Measurements from ENCODE around the gene RYR1.
"Not testable (repeated sequence)": the region's sequence is repeated elsewhere in the genome, so short reads cannot be mapped to it uniquely, and the experiment has no call there.

Gene RYR1

DNA sequence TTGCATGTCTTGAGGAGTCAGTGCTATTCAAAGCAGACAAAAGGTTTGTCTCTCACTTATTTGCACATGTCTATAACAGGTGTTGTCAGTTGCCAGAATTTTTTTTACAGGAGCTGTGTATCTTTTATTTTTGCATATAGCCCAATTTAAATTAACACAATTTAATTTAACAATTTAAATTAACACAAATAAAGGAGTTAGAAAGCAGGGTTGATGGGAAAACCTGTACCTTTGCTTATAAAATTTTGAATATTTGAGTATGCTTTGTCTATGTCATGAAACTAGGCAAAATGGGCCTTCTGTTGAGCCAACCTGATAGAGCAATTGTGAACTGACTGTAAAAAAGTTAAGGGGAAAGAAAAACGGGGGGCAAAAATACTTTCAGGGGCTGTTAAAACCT is 106.3 kb downstream of the RYR1 start:
- Histone ChIP-seq H3K4me3 (ENCODE audit: low read depth, low read length) (no peak overlapping the region), H3K4me1 (ENCODE audit: control insufficient read depth, insufficient read depth, low read length) (peaks cover 5% of the 10 kb centered on the region), H3K9me3 (ENCODE audit: control insufficient read depth, insufficient read depth, low read length) (peaks cover 4% of the 10 kb centered on the region), H3K27me3 (ENCODE audit: control insufficient read depth, insufficient read depth, low read length) (no peaks in the 10 kb centered on the region), H3K36me3 (ENCODE audit: control insufficient read depth, insufficient read depth, low read length) (peaks cover 13% of the 10 kb centered on the region), H3K9ac (ENCODE audit: low read depth, low read length) (no peak overlapping the region)

DNA sequence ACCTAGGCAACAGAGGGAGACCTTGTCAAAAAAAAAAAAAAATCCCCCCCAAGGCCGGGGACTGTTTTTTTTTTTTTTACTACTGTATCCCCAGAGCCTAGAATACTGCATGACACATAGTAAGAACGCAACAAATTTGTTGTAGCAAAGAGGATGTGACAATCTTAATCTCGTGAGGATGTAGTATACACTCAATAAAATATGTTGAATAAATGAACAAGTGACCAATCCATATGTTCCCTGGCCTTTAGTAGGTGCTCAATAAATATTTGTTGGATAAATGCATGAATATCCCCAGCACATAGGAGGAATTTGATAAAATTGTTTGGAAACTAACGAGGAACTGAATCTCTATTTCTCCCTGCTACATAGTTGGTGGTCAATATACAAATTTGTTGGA is 108.5 kb downstream of the RYR1 start:
- H3K4me3 ChIP-seq (ENCODE audit: low read depth, low read length): no peak overlapping the region
- H3K4me1 ChIP-seq (ENCODE audit: control insufficient read depth, insufficient read depth, low read length): peaks cover 5% of the 10 kb centered on the region
- H3K36me3 ChIP-seq (ENCODE audit: control insufficient read depth, insufficient read depth, low read length): no peaks in the 10 kb centered on the region
- H3K27me3 ChIP-seq (ENCODE audit: control insufficient read depth, insufficient read depth, low read length): no peaks in the 10 kb centered on the region
- H3K9me3 ChIP-seq (ENCODE audit: control insufficient read depth, insufficient read depth, low read length): no peaks in the 10 kb centered on the region
- H3K9ac ChIP-seq (ENCODE audit: low read depth, low read length): no peak overlapping the region

DNA sequence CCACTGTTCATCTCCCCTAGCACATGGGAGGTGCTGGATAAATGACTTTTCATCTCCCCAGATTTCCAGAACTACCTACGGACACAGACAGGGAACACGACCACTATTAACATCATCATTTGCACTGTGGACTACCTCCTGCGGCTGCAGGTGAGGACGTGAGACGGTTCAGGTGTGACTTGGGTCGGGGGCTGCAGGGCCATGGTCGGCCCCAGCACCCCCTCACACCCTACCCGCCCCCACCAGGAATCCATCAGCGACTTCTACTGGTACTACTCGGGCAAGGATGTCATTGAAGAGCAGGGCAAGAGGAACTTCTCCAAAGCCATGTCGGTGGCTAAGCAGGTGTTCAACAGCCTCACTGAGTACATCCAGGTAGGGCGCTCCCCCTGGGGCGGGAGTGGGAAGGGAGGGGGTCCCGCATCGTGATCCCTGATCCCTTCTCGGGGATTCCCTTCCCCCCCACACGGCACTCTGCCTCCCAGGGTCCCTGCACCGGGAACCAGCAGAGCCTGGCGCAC is 109.9 kb downstream of the RYR1 start:
- Histone ChIP-seq H3K4me1 (ENCODE audit: control insufficient read depth, insufficient read depth, low read length) (peaks cover 5% of the 10 kb centered on the region), H3K36me3 (ENCODE audit: control insufficient read depth, insufficient read depth, low read length) (no peaks in the 10 kb centered on the region), H3K9ac (ENCODE audit: low read depth, low read length) (no peak overlapping the region), H3K4me3 (ENCODE audit: low read depth, low read length) (no peak overlapping the region), H3K9me3 (ENCODE audit: control insufficient read depth, insufficient read depth, low read length) (no peaks in the 10 kb centered on the region), H3K27me3 (ENCODE audit: control insufficient read depth, insufficient read depth, low read length) (no peaks in the 10 kb centered on the region)

DNA sequence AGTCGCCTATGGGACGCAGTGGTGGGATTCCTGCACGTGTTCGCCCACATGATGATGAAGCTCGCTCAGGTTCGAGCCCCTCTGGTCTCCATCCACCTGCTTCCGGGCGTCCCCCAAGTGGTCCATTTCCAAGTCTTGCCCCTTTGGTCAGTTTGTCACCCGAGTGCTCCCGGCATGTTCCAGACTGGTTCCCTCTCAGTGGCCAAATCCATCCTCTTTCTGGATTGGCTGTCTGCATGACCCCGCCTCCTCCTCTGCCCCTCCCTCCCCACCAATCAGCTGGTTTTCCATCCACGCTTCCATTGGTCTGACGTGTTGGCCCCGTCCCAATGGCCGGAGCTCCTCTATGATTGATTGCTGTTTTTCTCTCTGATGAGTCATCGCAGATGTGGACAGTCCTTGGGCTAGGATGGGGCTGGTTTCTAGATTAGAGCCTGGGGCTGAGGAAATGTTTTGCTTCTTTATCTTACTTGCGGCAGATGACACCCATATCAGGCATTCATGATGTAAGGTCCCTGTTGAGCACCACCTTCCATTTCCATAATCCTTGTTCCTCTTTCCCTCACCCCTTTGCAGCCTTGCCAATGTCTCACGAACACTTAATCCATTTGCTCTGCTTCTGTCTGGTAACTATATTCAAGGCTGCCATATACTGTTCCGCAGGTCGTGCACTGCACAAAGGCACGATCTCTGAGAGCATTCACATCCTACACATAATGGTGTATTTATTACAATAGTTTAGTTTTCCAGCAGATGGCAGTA is 110.5 kb downstream of the RYR1 start:
- Histone ChIP-seq H3K36me3 (ENCODE audit: control insufficient read depth, insufficient read depth, low read length) (peaks cover 2% of the 10 kb centered on the region), H3K4me3 (ENCODE audit: low read depth, low read length) (no peak overlapping the region), H3K9me3 (ENCODE audit: control insufficient read depth, insufficient read depth, low read length) (no peaks in the 10 kb centered on the region), H3K9ac (ENCODE audit: low read depth, low read length) (no peak overlapping the region), H3K27me3 (ENCODE audit: control insufficient read depth, insufficient read depth, low read length) (no peaks in the 10 kb centered on the region), H3K4me1 (ENCODE audit: control insufficient read depth, insufficient read depth, low read length) (peaks cover 5% of the 10 kb centered on the region)

DNA sequence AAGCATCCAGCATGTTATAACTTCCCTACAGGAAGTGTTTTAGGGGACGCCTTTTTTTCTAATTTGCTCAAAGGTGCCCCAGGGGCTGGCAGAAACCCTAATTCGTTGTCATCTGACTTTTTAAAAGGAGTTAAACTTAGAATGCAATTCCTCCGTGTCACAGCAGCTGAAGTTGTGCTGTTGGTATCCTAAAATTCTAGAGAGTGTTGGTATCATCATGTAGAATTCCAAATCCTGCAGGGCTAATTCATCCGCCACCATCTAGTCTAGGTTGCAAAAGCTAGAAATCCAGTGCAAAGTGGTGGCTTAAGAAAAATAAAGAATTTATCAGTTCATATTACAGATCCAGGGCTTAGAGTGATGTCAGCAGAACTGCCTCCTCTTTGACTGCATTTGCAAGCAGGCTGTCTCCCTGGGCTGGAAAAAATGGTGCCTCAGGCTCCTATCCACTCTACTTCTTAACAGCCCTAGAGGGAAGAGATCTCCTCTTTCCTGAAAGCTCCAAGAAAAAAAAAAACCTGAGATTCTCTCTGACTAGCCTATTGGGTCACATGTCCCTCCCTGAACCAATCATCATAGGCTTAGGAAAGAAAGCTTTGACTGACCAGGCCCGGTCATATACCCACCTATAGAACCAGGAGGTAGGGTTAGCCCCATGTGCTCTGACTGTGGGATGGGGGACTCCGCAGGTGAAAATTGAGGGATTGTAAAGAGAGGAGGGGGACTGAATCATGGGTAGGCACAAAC is 111.3 kb downstream of the RYR1 start:
- H3K9me3 ChIP-seq (ENCODE audit: control insufficient read depth, insufficient read depth, low read length): no peaks in the 10 kb centered on the region
- no peak overlapping the region for H3K9ac ChIP-seq (ENCODE audit: low read depth, low read length)
- peaks cover 5% of the 10 kb centered on the region for H3K4me1 ChIP-seq (ENCODE audit: control insufficient read depth, insufficient read depth, low read length)
- peaks cover 2% of the 10 kb centered on the region for H3K36me3 ChIP-seq (ENCODE audit: control insufficient read depth, insufficient read depth, low read length)
- no peaks in the 10 kb centered on the region for H3K27me3 ChIP-seq (ENCODE audit: control insufficient read depth, insufficient read depth, low read length)
- no peak overlapping the region for H3K4me3 ChIP-seq (ENCODE audit: low read depth, low read length)

DNA sequence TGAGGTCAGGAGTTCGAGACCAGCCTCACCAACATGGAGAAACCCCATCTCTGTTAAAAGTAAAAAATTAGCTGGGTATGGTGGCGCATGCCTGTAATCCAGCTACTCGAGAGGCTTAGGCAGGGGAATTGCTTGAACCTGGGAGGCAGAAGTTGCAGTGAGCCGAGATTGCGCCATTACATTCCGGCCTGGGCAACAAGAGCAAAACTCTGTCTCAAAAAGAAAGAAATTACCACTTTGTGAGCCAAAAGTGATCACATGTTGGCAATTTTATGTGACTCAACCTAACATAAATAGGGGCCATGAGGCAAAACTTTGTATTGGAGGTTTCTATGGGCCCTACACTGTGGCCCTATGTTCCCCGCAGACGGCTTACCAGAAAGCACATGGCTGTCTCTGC is 112.1 kb downstream of the RYR1 start:
- Histone ChIP-seq H3K9ac (ENCODE audit: low read depth, low read length) (no peak overlapping the region), H3K4me1 (ENCODE audit: control insufficient read depth, insufficient read depth, low read length) (peaks cover 5% of the 10 kb centered on the region), H3K4me3 (ENCODE audit: low read depth, low read length) (no peak overlapping the region), H3K36me3 (ENCODE audit: control insufficient read depth, insufficient read depth, low read length) (peaks cover 2% of the 10 kb centered on the region), H3K9me3 (ENCODE audit: control insufficient read depth, insufficient read depth, low read length) (no peaks in the 10 kb centered on the region), H3K27me3 (ENCODE audit: control insufficient read depth, insufficient read depth, low read length) (no peaks in the 10 kb centered on the region)

DNA sequence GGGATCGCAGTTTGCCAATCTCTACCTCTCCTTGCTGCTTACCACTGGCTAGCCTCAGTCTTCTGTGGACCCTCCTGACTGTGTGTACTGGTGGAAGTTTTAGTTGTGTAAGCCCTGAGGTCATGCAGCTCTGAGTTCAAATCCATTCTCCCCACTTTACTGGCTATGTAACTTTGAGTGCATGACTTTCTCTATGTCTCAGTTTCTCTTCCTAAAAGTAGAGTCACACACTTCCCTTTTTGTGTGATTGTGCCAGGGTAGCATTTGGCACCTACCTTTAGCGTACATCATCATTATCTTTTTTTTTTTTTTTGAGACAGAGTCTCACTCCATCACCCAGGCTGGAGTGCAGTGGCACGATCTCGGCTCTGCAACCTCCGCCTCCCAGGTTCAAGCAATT is 113.9 kb downstream of the RYR1 start:
- no peak overlapping the region for H3K4me3 ChIP-seq (ENCODE audit: low read depth, low read length)
- peaks cover 6% of the 10 kb centered on the region for H3K36me3 ChIP-seq (ENCODE audit: control insufficient read depth, insufficient read depth, low read length)
- H3K27me3 ChIP-seq (ENCODE audit: control insufficient read depth, insufficient read depth, low read length): no peaks in the 10 kb centered on the region
- no peak overlapping the region for H3K9ac ChIP-seq (ENCODE audit: low read depth, low read length)
- peaks cover 5% of the 10 kb centered on the region for H3K4me1 ChIP-seq (ENCODE audit: control insufficient read depth, insufficient read depth, low read length)
- H3K9me3 ChIP-seq (ENCODE audit: control insufficient read depth, insufficient read depth, low read length): no peaks in the 10 kb centered on the region

DNA sequence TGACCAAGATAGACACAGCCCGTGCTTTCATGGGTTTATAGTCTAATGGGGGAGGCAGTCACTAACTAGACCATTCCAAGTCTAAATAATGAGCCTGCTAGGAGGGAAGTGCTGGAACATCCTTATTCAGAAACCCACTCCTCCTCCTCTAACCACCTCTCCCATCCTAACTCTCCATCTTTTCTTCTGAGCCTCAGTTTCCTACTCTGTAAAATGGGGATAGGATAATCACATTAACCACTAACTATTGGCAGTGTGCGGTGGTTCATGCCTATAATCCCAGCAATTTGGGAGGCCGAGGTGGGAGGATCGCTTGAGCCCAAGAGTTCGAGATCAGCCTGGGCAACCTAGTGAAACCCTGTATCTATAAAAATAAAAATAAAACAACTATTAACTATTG is 115.6 kb downstream of the RYR1 start:
- H3K4me1 ChIP-seq (ENCODE audit: control insufficient read depth, insufficient read depth, low read length): peaks cover 5% of the 10 kb centered on the region
- no peak overlapping the region for H3K4me3 ChIP-seq (ENCODE audit: low read depth, low read length)
- H3K9me3 ChIP-seq (ENCODE audit: control insufficient read depth, insufficient read depth, low read length): no peaks in the 10 kb centered on the region
- H3K9ac ChIP-seq (ENCODE audit: low read depth, low read length): no peak overlapping the region
- peaks cover 6% of the 10 kb centered on the region for H3K36me3 ChIP-seq (ENCODE audit: control insufficient read depth, insufficient read depth, low read length)
- H3K27me3 ChIP-seq (ENCODE audit: control insufficient read depth, insufficient read depth, low read length): no peaks in the 10 kb centered on the region

DNA sequence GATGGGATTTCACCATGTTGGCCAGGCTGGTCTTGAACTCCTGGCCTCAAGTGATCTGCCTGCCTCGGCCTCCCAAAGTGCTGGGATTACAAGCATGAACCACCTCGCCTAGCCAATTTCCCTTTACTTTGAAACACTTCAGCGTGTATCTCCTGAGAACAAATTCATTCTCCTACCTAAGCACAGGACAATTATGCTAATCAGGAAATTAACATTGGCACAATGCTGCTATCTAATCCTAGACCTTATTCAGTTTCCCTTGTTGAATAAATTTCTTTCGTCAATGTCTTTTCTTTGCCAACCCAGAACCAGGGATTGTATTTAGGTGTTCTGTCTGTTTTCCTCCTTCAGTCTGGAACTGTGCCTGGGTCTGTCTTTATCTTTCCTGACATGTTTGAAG is 116.5 kb downstream of the RYR1 start:
- Histone ChIP-seq H3K27me3 (ENCODE audit: control insufficient read depth, insufficient read depth, low read length) (no peaks in the 10 kb centered on the region), H3K4me3 (ENCODE audit: low read depth, low read length) (no peak overlapping the region), H3K9me3 (ENCODE audit: control insufficient read depth, insufficient read depth, low read length) (no peaks in the 10 kb centered on the region), H3K9ac (ENCODE audit: low read depth, low read length) (no peak overlapping the region), H3K36me3 (ENCODE audit: control insufficient read depth, insufficient read depth, low read length) (peaks cover 6% of the 10 kb centered on the region), H3K4me1 (ENCODE audit: control insufficient read depth, insufficient read depth, low read length) (no peaks in the 10 kb centered on the region)

DNA sequence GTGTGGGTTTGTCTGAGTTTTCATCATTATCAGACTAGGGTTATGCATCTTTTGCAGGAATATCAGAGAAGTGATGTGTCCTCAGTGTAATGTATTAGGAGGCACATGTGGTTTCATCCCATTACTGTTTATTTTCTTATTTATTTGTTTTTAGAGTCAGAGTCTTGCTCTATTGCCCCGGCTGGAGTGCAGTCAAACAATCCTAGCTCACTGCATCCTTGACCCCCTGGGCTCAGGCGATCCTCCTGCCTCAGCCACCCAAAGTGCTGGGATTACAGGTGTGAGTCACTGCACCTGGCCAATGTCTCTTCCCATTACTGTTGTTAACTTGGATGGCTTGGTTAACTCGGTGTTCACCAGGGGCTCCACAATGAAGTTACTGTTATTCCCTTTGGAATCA is 116.9 kb downstream of the RYR1 start:
- no peaks in the 10 kb centered on the region for H3K4me1 ChIP-seq (ENCODE audit: control insufficient read depth, insufficient read depth, low read length)
- H3K36me3 ChIP-seq (ENCODE audit: control insufficient read depth, insufficient read depth, low read length): peaks cover 6% of the 10 kb centered on the region
- H3K9ac ChIP-seq (ENCODE audit: low read depth, low read length): no peak overlapping the region
- no peaks in the 10 kb centered on the region for H3K27me3 ChIP-seq (ENCODE audit: control insufficient read depth, insufficient read depth, low read length)
- no peaks in the 10 kb centered on the region for H3K9me3 ChIP-seq (ENCODE audit: control insufficient read depth, insufficient read depth, low read length)
- no peak overlapping the region for H3K4me3 ChIP-seq (ENCODE audit: low read depth, low read length)

DNA sequence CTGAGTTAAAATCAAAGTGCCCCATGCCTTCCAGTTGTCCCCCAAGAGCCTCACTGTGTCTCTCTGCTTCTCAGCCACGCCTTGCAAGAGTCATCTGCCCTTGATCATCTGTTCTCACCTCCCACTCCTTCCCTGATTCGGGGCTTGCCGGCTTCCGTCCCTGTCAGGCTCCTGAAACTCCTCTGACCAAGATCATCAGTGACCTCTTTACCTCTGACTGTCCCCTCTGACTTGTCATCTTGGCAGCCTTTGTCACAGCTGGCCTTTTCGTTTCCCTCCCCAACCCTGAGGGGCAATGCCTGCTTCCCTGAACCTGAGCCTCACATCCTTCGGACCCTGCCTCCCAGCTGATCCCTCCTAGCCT is 117.9 kb downstream of the RYR1 start:
- no peak overlapping the region for H3K9ac ChIP-seq (ENCODE audit: low read depth, low read length)
- peaks cover 6% of the 10 kb centered on the region for H3K36me3 ChIP-seq (ENCODE audit: control insufficient read depth, insufficient read depth, low read length)
- no peak overlapping the region for H3K4me3 ChIP-seq (ENCODE audit: low read depth, low read length)
- H3K9me3 ChIP-seq (ENCODE audit: control insufficient read depth, insufficient read depth, low read length): no peaks in the 10 kb centered on the region
- no peaks in the 10 kb centered on the region for H3K4me1 ChIP-seq (ENCODE audit: control insufficient read depth, insufficient read depth, low read length)
- H3K27me3 ChIP-seq (ENCODE audit: control insufficient read depth, insufficient read depth, low read length): no peaks in the 10 kb centered on the region

DNA sequence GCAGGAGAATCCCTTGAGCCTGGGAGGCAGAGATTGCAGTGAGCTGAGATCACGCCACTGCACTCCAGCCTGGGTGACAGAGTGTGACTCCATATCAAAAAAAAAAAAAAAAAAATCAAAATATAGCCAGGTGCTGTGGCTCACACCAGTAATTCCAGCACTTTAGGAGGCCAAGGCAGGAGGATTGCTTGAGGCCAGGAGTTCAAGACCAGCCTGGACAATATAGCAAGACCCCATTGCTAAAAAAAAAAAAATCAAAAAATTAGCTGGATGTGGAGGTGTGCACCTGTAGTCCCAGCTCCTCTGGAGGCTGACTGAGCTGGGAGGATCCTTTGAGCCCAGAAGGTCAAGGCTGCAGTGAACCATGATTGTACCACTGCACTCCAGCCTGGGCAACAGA is 119.7 kb downstream of the RYR1 start:
- H3K27me3 ChIP-seq (ENCODE audit: control insufficient read depth, insufficient read depth, low read length); H3K9me3 ChIP-seq (ENCODE audit: control insufficient read depth, insufficient read depth, low read length); H3K4me3 ChIP-seq (ENCODE audit: low read depth, low read length); H3K4me1 ChIP-seq (ENCODE audit: control insufficient read depth, insufficient read depth, low read length); H3K36me3 ChIP-seq (ENCODE audit: control insufficient read depth, insufficient read depth, low read length); H3K9ac ChIP-seq (ENCODE audit: low read depth, low read length): not testable (repeated sequence)
